H1 (cell line): ENCODE data around the gene LONRF2.

ENCODE experiments used
- CHD2 ChIP-seq: IDR thresholded peaks from 2 replicates; pipeline ENCODE4 v1.6.1; 2012; ENCODE audit warnings: low read length, improper control_type of control experiment
- CREB1 ChIP-seq: IDR thresholded peaks from 2 replicates; pipeline ENCODE4 v1.6.1; 2012; ENCODE audit warnings: inconsistent platforms
- EZH2 ChIP-seq: fragments of 200-600 bp; sonication (generic); IDR thresholded peaks from 2 replicates; pipeline ENCODE4 v1.7.1; 2012; ENCODE audit warnings: low read depth, mild to moderate bottlenecking, moderate library complexity, low read length, inconsistent platforms; ENCODE audit not compliant: severe bottlenecking
- FOSL1 ChIP-seq: IDR thresholded peaks from 2 replicates; pipeline ENCODE4 v1.6.1; 2011; ENCODE audit warnings: mild to moderate bottlenecking, low read depth, low read length, moderate library complexity; ENCODE audit not compliant: insufficient read depth
- GABPA ChIP-seq: IDR thresholded peaks from 2 replicates; pipeline ENCODE4 v1.6.1; 2011; ENCODE audit warnings: mild to moderate bottlenecking, low read length, moderate library complexity, borderline replicate concordance; ENCODE audit not compliant: insufficient read depth
- GTF2F1 ChIP-seq: IDR thresholded peaks from 2 replicates; pipeline ENCODE4 v1.6.1; 2012; ENCODE audit warnings: low read depth, low read length, improper control_type of control experiment, borderline replicate concordance
- KDM1A ChIP-seq: fragments of 200-600, 300-600 bp; sonication (generic); IDR thresholded peaks from 2 replicates; pipeline ENCODE4 v1.7.1; 2016; ENCODE audit warnings: mild to moderate bottlenecking, low read length, borderline replicate concordance
- NRF1 ChIP-seq: IDR thresholded peaks from 2 replicates; pipeline ENCODE4 v1.6.1; 2011; ENCODE audit warnings: mild to moderate bottlenecking, low read depth, low read length, improper control_type of control experiment
- POLR2A ChIP-seq, 2 experiments: IDR thresholded peaks; 1 replicate in 1 of 2; 2 replicates in 1 of 2; pipeline ENCODE4 v1.6.1; 2011; ENCODE audit warnings: low read depth in 2 of 2, low read length in 2 of 2, mild to moderate bottlenecking in 2 of 2; ENCODE audit errors: control extremely low read depth in 1 of 2
- RFX5 ChIP-seq: IDR thresholded peaks from 2 replicates; pipeline ENCODE4 v1.6.1; 2011; ENCODE audit warnings: low read depth, low read length, improper control_type of control experiment, borderline replicate concordance
- RNF2 ChIP-seq: fragments of 200-900, 300-1000 bp; sonication (generic); IDR thresholded peaks from 2 replicates; pipeline ENCODE4 v1.7.1; 2016; ENCODE audit warnings: borderline replicate concordance, low read depth, mild to moderate bottlenecking, antibody characterized with exemption, low read length; ENCODE audit not compliant: poor library complexity, severe bottlenecking; ENCODE audit errors: missing control alignments
- SUZ12 ChIP-seq: fragments of 200-600 bp; sonication (generic); IDR thresholded peaks from 2 replicates; pipeline ENCODE4 v1.6.1; 2012; ENCODE audit warnings: mild to moderate bottlenecking, inconsistent platforms, low read length, moderate library complexity, mixed read lengths
- TF ChIP-seq, protein P1 (sequence below), 3 experiments: IDR thresholded peaks; 1 replicate in 2 of 3; 2 replicates in 1 of 3; pipeline versions ENCODE4 v1.5.1 to v1.6.1; 2011; ENCODE audit warnings: low read length in 3 of 3, mild to moderate bottlenecking in 3 of 3, inconsistent platforms in 2 of 3, low read depth in 1 of 3, moderate library complexity in 1 of 3; ENCODE audit not compliant: insufficient read depth in 1 of 3; ENCODE audit errors: control extremely low read depth in 1 of 3
- TF ChIP-seq, protein P2 (sequence below): IDR thresholded peaks from 2 replicates; pipeline ENCODE4 v1.6.1; 2012; ENCODE audit warnings: low read length, inconsistent platforms

DNA sequence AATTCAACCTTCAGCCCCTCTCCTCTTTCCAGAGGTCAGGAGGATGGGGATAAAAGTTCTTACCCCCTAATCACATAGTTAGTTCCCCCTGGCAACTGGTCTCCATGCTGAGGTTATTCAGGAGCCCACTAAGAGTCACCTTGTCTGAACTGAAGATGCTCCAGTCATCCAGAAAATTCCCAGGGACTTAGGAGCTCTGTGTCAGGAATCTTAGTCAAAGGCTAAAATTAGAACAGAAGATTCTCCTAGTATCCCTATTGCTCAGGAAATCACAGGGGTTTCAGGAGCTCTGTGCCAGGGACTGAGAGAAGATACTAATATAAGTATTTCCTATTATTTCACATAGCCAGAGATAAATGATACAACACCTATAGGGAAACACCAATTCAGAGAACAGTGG lies 37.3 kb upstream of the LONRF2 start:
- TF ChIP-seq POLR2A (IDR thresholded peaks at IDR 0.05; ENCODE audit: control extremely low read depth in 1 of 2, low read depth in 2 of 2, low read length in 2 of 2) (no peak), SUZ12 (no peak), GTF2F1 (no peak), GABPA (no peak), CHD2 (no peak), RFX5 (no peak), EZH2 (no peak), RNF2 (no peak), KDM1A (no peak), FOSL1 (no peak), CREB1 (no peak), NRF1 (no peak)
- TF ChIP-seq, protein P1, sequence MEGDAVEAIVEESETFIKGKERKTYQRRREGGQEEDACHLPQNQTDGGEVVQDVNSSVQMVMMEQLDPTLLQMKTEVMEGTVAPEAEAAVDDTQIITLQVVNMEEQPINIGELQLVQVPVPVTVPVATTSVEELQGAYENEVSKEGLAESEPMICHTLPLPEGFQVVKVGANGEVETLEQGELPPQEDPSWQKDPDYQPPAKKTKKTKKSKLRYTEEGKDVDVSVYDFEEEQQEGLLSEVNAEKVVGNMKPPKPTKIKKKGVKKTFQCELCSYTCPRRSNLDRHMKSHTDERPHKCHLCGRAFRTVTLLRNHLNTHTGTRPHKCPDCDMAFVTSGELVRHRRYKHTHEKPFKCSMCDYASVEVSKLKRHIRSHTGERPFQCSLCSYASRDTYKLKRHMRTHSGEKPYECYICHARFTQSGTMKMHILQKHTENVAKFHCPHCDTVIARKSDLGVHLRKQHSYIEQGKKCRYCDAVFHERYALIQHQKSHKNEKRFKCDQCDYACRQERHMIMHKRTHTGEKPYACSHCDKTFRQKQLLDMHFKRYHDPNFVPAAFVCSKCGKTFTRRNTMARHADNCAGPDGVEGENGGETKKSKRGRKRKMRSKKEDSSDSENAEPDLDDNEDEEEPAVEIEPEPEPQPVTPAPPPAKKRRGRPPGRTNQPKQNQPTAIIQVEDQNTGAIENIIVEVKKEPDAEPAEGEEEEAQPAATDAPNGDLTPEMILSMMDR (IDR thresholded peaks at IDR 0.05; ENCODE audit: control extremely low read depth in 1 of 3, insufficient read depth in 1 of 3, low read depth in 1 of 3, low read length in 3 of 3) = no peak
- TF ChIP-seq, protein P2, sequence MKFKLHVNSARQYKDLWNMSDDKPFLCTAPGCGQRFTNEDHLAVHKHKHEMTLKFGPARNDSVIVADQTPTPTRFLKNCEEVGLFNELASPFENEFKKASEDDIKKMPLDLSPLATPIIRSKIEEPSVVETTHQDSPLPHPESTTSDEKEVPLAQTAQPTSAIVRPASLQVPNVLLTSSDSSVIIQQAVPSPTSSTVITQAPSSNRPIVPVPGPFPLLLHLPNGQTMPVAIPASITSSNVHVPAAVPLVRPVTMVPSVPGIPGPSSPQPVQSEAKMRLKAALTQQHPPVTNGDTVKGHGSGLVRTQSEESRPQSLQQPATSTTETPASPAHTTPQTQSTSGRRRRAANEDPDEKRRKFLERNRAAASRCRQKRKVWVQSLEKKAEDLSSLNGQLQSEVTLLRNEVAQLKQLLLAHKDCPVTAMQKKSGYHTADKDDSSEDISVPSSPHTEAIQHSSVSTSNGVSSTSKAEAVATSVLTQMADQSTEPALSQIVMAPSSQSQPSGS = no peak
